HG02973 (cell line): ENCODE data around the gene HSFX1.

Experiments used
- ATAC-seq: cut with Tn5 transposase; IDR thresholded peaks from one replicate; pipeline ENCODE4 v1.9.1; 2021; ENCODE audit warnings: moderate library complexity; ENCODE audit not compliant: unreplicated experiment

HSFX1 gene

GRCh38 chrX:149803458-149804062 lies 29.7 kb downstream of the HSFX1 start:
- ATAC-seq, result no peak

GRCh38 chrX:149804102-149804501 lies 30.2 kb downstream of the HSFX1 start:
- no peak for ATAC-seq

- no peak for ATAC-seq
Measured at GRCh38 chrX:149807747-149808458, 34.0 kb downstream of the HSFX1 start.

- ATAC-seq, result no peak
Measured at GRCh38 chrX:149818652-149819051, 44.8 kb downstream of the HSFX1 start.

GRCh38 chrX:149819371-149819770 lies 45.5 kb downstream of the HSFX1 start:
- no peak for ATAC-seq

- ATAC-seq, result no peak
Measured at GRCh38 chrX:149825424-149825823, 51.6 kb downstream of the HSFX1 start.
